Esophagus squamous epithelium (tissue), 4 donors: Measurements from ENCODE around the gene TFE3.

Experiments
- POLR2A ChIP-seq, 4 donors: fragments of 450-650 bp; IDR thresholded peaks; one replicate each; pipeline ENCODE4 v1.6.1; 2017; ENCODE audit warnings: antibody characterized with exemption in 4 of 4, mild to moderate bottlenecking in 4 of 4, moderate library complexity in 3 of 4
- TF ChIP-seq, protein P1 (sequence below), 6 experiments: fragments of 450-650 bp in 4 of 6; fragments of 200-600 bp in 2 of 6; sonication (generic) in 2 of 6; IDR thresholded peaks; one replicate each; pipeline ENCODE4 v1.5.1; 2016 to 2019; ENCODE audit warnings: antibody characterized with exemption in 6 of 6, mild to moderate bottlenecking in 4 of 6, moderate library complexity in 4 of 6

DNA sequence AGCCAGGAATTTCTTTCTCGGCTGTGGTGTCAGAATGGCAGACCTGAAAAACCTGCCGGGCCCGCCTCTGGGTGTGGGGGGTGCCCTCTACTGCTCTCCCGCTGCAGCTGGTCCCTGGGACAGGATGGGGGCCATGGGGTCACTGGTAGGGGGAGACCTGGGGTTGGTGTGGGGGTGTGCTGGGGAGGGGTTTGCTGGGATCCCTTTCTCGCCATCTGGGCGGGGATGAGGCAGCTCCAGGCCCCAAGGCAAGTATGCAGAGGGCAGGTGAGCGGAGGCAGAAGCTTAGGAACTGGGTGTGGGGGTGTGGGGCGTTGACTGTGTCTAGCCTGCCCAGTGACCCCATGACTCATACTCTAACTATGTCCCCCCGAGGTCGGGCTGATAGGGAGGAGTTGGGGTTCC lies 16.5 kb upstream of the TFE3 start:
- TF ChIP-seq, protein P1, sequence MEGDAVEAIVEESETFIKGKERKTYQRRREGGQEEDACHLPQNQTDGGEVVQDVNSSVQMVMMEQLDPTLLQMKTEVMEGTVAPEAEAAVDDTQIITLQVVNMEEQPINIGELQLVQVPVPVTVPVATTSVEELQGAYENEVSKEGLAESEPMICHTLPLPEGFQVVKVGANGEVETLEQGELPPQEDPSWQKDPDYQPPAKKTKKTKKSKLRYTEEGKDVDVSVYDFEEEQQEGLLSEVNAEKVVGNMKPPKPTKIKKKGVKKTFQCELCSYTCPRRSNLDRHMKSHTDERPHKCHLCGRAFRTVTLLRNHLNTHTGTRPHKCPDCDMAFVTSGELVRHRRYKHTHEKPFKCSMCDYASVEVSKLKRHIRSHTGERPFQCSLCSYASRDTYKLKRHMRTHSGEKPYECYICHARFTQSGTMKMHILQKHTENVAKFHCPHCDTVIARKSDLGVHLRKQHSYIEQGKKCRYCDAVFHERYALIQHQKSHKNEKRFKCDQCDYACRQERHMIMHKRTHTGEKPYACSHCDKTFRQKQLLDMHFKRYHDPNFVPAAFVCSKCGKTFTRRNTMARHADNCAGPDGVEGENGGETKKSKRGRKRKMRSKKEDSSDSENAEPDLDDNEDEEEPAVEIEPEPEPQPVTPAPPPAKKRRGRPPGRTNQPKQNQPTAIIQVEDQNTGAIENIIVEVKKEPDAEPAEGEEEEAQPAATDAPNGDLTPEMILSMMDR (IDR thresholded peaks at IDR 0.05), result no peak
- no peak for TF ChIP-seq POLR2A (IDR thresholded peaks at IDR 0.05)
